GM12878 (cell line): Measurements from ENCODE around the gene CD101. TPM values are rescaled to one million over a fixed set of nuclear protein-coding genes. Genes with fewer than 3 reads are reported as not detected.

Experiments used
- ATAC-seq: fragments of 200-7000 bp; cut with Tn5 transposase; 3 replicates; pipeline ENCODE4 v1.9.1; 2020; ENCODE audit warnings: mild to moderate bottlenecking, moderate library complexity
- BruUV-seq: library from RNA; stranded (reverse); fragments of 400-500 nt; replicated peaks from 2 replicates; lab custom pipeline; 2021; lab: Mats Ljungman, UMichigan
- CTCF ChIA-PET: fragments of 300-600 bp; sonication (Branson Sonifier 250); formaldehyde crosslinking; extraction: SDS; loops from one replicate; lab custom pipeline; 2021; ENCODE audit warnings: inconsistent platforms; lab: Yijun Ruan, JAX
- POLR2A ChIA-PET: fragments of 350-600 bp; formaldehyde crosslinking; extraction: SDS; loops from one replicate; lab custom pipeline; 2021; ENCODE audit warnings: inconsistent platforms; lab: Charles Lee
- RAD21 ChIA-PET: fragments of 300-600 bp; sonication (Branson Sonifier 250); formaldehyde crosslinking; loops from one replicate; lab custom pipeline; 2023; ENCODE audit warnings: antibody characterized with exemption; ENCODE audit not compliant: unreplicated experiment; lab: Charles Lee
- SMC1A ChIA-PET: fragments of 300-600 bp; sonication (Branson Sonifier 250); formaldehyde crosslinking; loops from one replicate; lab custom pipeline; 2023; ENCODE audit not compliant: unreplicated experiment, uncharacterized antibody; lab: Charles Lee
- DNase-seq: peaks from one replicate; pipeline ENCODE4 v3.0.0-alpha.2; 2011; ENCODE audit warnings: low read depth, low spot score
- FAIRE-seq: peaks from 3 replicates; lab custom pipeline; 2011; peaks lifted over from hg19 to GRCh38; lab: Jason Lieb, UNC
- H2AFZ ChIP-seq: 2 replicates; pipeline ENCODE4 v1.6.0; 2011; ENCODE audit warnings: low read depth, low read length, control low read depth; ENCODE audit not compliant: control insufficient read depth
- H3K27ac ChIP-seq: 2 replicates; pipeline ENCODE4 v1.5.1; 2011; ENCODE audit warnings: control low read depth; ENCODE audit not compliant: control insufficient read depth, insufficient read depth
- H3K27me3 ChIP-seq, 2 experiments: replicated peaks in 1 of 2; 2 replicates each; pipeline versions ENCODE4 v1.6.0 to v1.6.1; 2011; ENCODE audit warnings: low read length in 1 of 2; ENCODE audit not compliant: control insufficient read depth in 2 of 2, insufficient read depth in 2 of 2
- H3K36me3 ChIP-seq, 2 experiments: 2 replicates each; pipeline ENCODE4 v1.5.1; 2011; ENCODE audit warnings: low read length in 1 of 2; ENCODE audit not compliant: control insufficient read depth in 2 of 2, insufficient read depth in 2 of 2
- H3K4me1 ChIP-seq: 2 replicates; pipeline ENCODE4 v1.6.1; 2011; ENCODE audit warnings: mild to moderate bottlenecking, low read length, moderate library complexity, mixed read lengths; ENCODE audit not compliant: control insufficient read depth, insufficient read depth
- H3K4me2 ChIP-seq: 2 replicates; pipeline ENCODE4 v1.6.0; 2011; ENCODE audit warnings: control low read depth; ENCODE audit not compliant: control insufficient read depth, insufficient read depth
- H3K4me3 ChIP-seq: fragments of 200-600 bp; sonication (generic); 2 replicates; pipeline ENCODE4 v1.5.1; 2016
- H3K79me2 ChIP-seq: 2 replicates; pipeline ENCODE4 v1.6.0; 2011; ENCODE audit warnings: low read length; ENCODE audit not compliant: control insufficient read depth, insufficient read depth
- H3K9ac ChIP-seq: 2 replicates; pipeline ENCODE4 v1.8.0; 2011; ENCODE audit warnings: low read length, control low read depth, mixed read lengths; ENCODE audit not compliant: control insufficient read depth, insufficient read depth
- H3K9me3 ChIP-seq: replicated peaks from 3 replicates; pipeline ENCODE4 v1.5.1; 2011; ENCODE audit warnings: mild to moderate bottlenecking, low read length; ENCODE audit not compliant: control insufficient read depth, insufficient read depth
- H4K20me1 ChIP-seq: 2 replicates; pipeline ENCODE4 v1.6.0; 2011; ENCODE audit not compliant: control insufficient read depth, insufficient read depth
- CBFB ChIP-seq: IDR thresholded peaks from 2 replicates; pipeline ENCODE4 v1.6.1; 2016; ENCODE audit warnings: antibody characterized with exemption, low read depth
- FOXM1 ChIP-seq: IDR thresholded peaks from 2 replicates; pipeline ENCODE4 v1.6.1; 2012; ENCODE audit warnings: low read depth, mild to moderate bottlenecking, inconsistent platforms, low read length, moderate library complexity
- HDAC6 ChIP-seq: fragments of 200-600 bp; sonication (generic); IDR thresholded peaks from one replicate; pipeline ENCODE4 v1.8.0; 2017; ENCODE audit warnings: antibody characterized with exemption; ENCODE audit not compliant: unreplicated experiment
- MAX ChIP-seq: IDR thresholded peaks from 2 replicates; pipeline ENCODE4 v1.6.1; 2012; ENCODE audit warnings: low read depth, low read length, improper control_type of control experiment
- SMAD1 ChIP-seq: fragments of 450-650 bp; IDR thresholded peaks from 2 replicates; pipeline ENCODE4 v1.6.1; 2018; ENCODE audit warnings: mild to moderate bottlenecking, low read depth; ENCODE audit not compliant: partially characterized antibody
- YY1 ChIP-seq: IDR thresholded peaks from 2 replicates; pipeline ENCODE4 v1.6.1; 2011; ENCODE audit warnings: low read depth, mild to moderate bottlenecking, low read length
- WGBS: methylation state at CpG from one replicate; pipeline ENCODE4 v1.1.6; 2016; ENCODE audit warnings: low lambda C conversion rate; ENCODE audit not compliant: insufficient replicate concordance, insufficient coverage; ENCODE audit errors: missing lambda C conversion rate; 5-methylcytosine and 5-hydroxymethylcytosine counted together
- in situ Hi-C: fragments of 300-500 bp; cut with MboI; formaldehyde crosslinking; loops from 9 replicates; pipeline ENCODE4 v1.14.3; 2018; ENCODE audit warnings: mixed read lengths
- intact Hi-C: fragments of 100-400 bp; cut with micrococcal nuclease; formaldehyde crosslinking; loops from one replicate; pipeline ENCODE4 v1.14.2; 2022; ENCODE audit not compliant: unreplicated experiment
- polyA plus RNA-seq, 11 experiments: library from polyadenylated mRNA; depleted of rRNA in 4 of 11; unstranded in 6 of 11; stranded (reverse) in 5 of 11; fragments of >200 nt; fragmentation: Nextera tagmentation in 4 of 11; fragmentation: Illumina TruSeq in 1 of 11; extraction: Ambion mirVana in 4 of 11; extraction: Trizol in 1 of 11; gene quantifications; 1 replicate in 1 of 11; 2 replicates in 10 of 11; pipeline versions ENCODE4 v1.2.1 to v1.2.3, GENCODE V29; 2011 to 2016; ENCODE audit warnings: inconsistent platforms in 2 of 11, missing spikeins in 2 of 11, low read depth in 1 of 11
- total RNA-seq, 4 experiments: library from RNA; depleted of rRNA in 3 of 4; stranded (reverse); fragments of >200 nt in 3 of 4; fragmentation: Illumina TruSeq in 1 of 4; extraction: Trizol in 1 of 4; gene quantifications; 2 replicates each; pipeline versions ENCODE4 v1.2.1 to v1.2.3, GENCODE V29; 2013 to 2021

Gene CD101
- total and polyA plus RNA-seq, 10 of the 15 experiments (the other 5 are each of a cell fraction or from before 2014, with no cell fraction given) = 0.56 to 7.9 (median 2.9) TPM

GRCh38 chr1:117032266-117032665 is 30.7 kb downstream of the CD101 start (continued):
- TF ChIP-seq FOXM1 = no peak
- no peak for TF ChIP-seq CBFB

DNA sequence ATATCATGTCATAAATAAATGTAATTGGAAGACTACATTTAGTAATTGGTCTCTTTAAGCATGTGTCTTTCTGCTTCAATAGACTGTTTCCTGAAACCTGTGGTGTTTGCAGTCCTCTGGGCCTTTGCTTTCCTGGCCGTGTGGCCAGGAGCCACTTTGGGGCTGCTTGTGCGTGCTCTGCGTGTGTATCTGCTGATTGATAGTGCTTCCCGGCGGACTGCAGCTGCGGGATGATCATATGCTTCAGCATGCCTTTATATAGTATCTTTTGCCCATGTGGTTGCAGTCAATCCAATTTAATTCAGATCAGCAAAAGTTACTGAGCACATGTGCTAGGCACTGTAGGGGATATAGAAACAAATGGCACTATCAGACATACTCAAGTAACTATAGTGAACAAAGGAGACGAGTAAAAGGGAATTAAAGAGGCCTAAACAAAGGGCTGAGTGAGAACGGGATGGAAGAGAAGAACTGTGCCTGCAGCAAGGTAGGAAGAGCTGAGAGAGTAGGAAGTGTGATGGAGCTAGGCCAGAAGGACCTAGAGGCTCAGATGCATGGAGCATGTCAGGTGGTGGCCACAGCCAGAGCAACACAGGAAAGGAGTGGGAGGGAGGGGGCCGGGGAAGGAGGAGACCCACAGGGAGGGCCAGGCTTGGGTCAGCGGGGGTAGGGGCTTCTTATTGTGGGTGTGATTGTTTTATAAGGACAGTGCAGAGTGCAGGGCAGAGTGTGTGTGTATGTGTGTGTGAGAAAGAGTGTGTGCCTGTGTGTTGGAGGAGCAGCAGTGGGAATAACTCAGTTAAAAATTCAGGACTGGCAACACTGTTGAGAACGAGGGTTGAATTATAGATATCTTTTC is 31.4 kb downstream of the CD101 start:
- WGBS = 58% methylated on average over 10 of the region's 11 CpGs
- H3K4me3 ChIP-seq = no peak overlapping the region

More for the DNA sequence above, 31.4 kb downstream of the CD101 start:
- ATAC-seq = no peak
- H3K4me1 ChIP-seq = no peaks in the 10 kb centered on the region
- no peak overlapping the region for H3K9ac ChIP-seq
- no peak for FAIRE-seq
- no peaks in the 10 kb centered on the region for H3K36me3 ChIP-seq
- no peaks in the 10 kb centered on the region for H3K9me3 ChIP-seq
- DNase-seq = no peak
- H2AFZ ChIP-seq = no peak overlapping the region
- no peaks in the 10 kb centered on the region for H3K27me3 ChIP-seq
- in situ Hi-C loops (no loop called here), intact Hi-C loops (no loop called here)
- RAD21 ChIA-PET = no interaction called here
- no TSS peak for BruUV-seq
- SMC1A ChIA-PET = interaction anchor here (0.9 to 1.5 kb wide), 4 partner anchors 11 to 79 kb away, joined by 3 read pairs; partner anchors contain the start of gene TTF2
- H3K4me2 ChIP-seq = no peak overlapping the region
- CTCF ChIA-PET = no interaction called here
- POLR2A ChIA-PET = no interaction called here
- no peak overlapping the region for H3K27ac ChIP-seq
- TF ChIP-seq YY1 = no peak
- no peak for TF ChIP-seq HDAC6
- TF ChIP-seq MAX = no peak
- no peak for TF ChIP-seq SMAD1
- no peaks in the 10 kb centered on the region for H4K20me1 ChIP-seq
- no peaks in the 10 kb centered on the region for H3K79me2 ChIP-seq
